Neural cell (in vitro differentiated cells): Measurements from ENCODE around the gene TMEM81. TPM values are rescaled to one million over a fixed set of nuclear protein-coding genes. Genes with fewer than 3 reads are reported as not detected.
A peak's percentile ranks its signal among the peaks of the same experiment; 100 is the strongest.

Source experiments
- H2AFZ ChIP-seq: fragments of 200-600, 300-800 bp; sonication (generic), shearing (Covaris generic); 2 replicates; pipeline ENCODE4 v1.6.0; 2014; ENCODE audit warnings: low read depth, mild to moderate bottlenecking, antibody characterized with exemption, low read length, moderate library complexity
- H3F3A ChIP-seq: fragments of 200-600 bp; shearing (Covaris generic); 2 replicates; pipeline ENCODE4 v1.6.1; 2016; ENCODE audit warnings: mild to moderate bottlenecking, moderate library complexity, mixed read lengths, antibody characterized with exemption, low read length; ENCODE audit not compliant: insufficient read depth, poor library complexity, severe bottlenecking
- H3K27ac ChIP-seq: fragments of 200-600, 300-800 bp; sonication (generic), shearing (Covaris generic); 2 replicates; pipeline ENCODE4 v1.5.1; 2014; ENCODE audit warnings: mild to moderate bottlenecking, low read length, moderate library complexity
- H3K27me3 ChIP-seq: fragments of 300-800, 200-600 bp; sonication (generic), shearing (Covaris generic); 2 replicates; pipeline ENCODE4 v1.6.0; 2014; ENCODE audit warnings: mild to moderate bottlenecking, low read depth, low read length, moderate library complexity; ENCODE audit not compliant: insufficient read depth
- H3K36me3 ChIP-seq: fragments of 300-800, 200-600 bp; sonication (generic), shearing (Covaris generic); 2 replicates; pipeline ENCODE4 v1.5.1; 2014; ENCODE audit warnings: mild to moderate bottlenecking, antibody characterized with exemption, low read length, moderate library complexity; ENCODE audit not compliant: insufficient read depth
- H3K4me2 ChIP-seq: fragments of 300-800, 200-600 bp; sonication (generic), shearing (Covaris generic); 2 replicates; pipeline ENCODE4 v1.6.0; 2014; ENCODE audit warnings: mild to moderate bottlenecking, low read length
- H3K4me3 ChIP-seq: fragments of 300-800, 200-600 bp; sonication (generic), shearing (Covaris generic); 2 replicates; pipeline ENCODE4 v1.5.1; 2014; ENCODE audit warnings: mild to moderate bottlenecking, low read length, moderate library complexity
- H3K79me2 ChIP-seq: fragments of 200-600 bp; shearing (Covaris generic); replicated peaks from 2 replicates; pipeline ENCODE4 v1.6.0; 2014; ENCODE audit warnings: mild to moderate bottlenecking, low read length, moderate library complexity; ENCODE audit not compliant: insufficient read depth
- H3K9ac ChIP-seq: fragments of 300-800, 200-600 bp; sonication (generic), shearing (Covaris generic); 2 replicates; pipeline ENCODE4 v1.6.1; 2016; ENCODE audit warnings: mild to moderate bottlenecking, low read length, mixed read lengths
- H3K9me2 ChIP-seq: fragments of 200-600 bp; shearing (Covaris generic); 2 replicates; pipeline ENCODE4 v1.6.1; 2016; ENCODE audit warnings: mild to moderate bottlenecking, low read length, mixed read lengths; ENCODE audit not compliant: insufficient read depth
- H3K9me3 ChIP-seq: fragments of 200-600, 300-800 bp; sonication (generic), shearing (Covaris generic); 2 replicates; pipeline ENCODE4 v1.6.1; 2016; ENCODE audit warnings: mild to moderate bottlenecking, mixed run types, low read length, moderate library complexity, mixed read lengths
- H4K20me1 ChIP-seq: fragments of 200-600 bp; shearing (Covaris generic); 2 replicates; pipeline ENCODE4 v1.6.1; 2016; ENCODE audit warnings: mild to moderate bottlenecking, mixed run types; ENCODE audit not compliant: insufficient read depth
- EP300 ChIP-seq: fragments of 450-650 bp; conservative IDR thresholded peaks from 2 replicates; pipeline ENCODE4 v1.6.1; 2014; ENCODE audit warnings: antibody characterized with exemption, mild to moderate bottlenecking, moderate library complexity; ENCODE audit not compliant: poor library complexity, severe bottlenecking
- EZH2 ChIP-seq: fragments of 200-600, 300-800 bp; shearing (Covaris generic), sonication (generic); IDR thresholded peaks from 2 replicates; pipeline ENCODE4 v1.6.1; 2014; ENCODE audit warnings: antibody characterized with exemption, low read length, borderline replicate concordance, mild to moderate bottlenecking; ENCODE audit not compliant: insufficient read depth, poor library complexity, severe bottlenecking
- MXI1 ChIP-seq: fragments of 450-650 bp; conservative IDR thresholded peaks from 2 replicates; pipeline ENCODE4 v1.6.1; 2014; ENCODE audit warnings: antibody characterized with exemption, mild to moderate bottlenecking; ENCODE audit not compliant: poor library complexity, severe bottlenecking
- POLR2AphosphoS5 ChIP-seq: IDR thresholded peaks from 2 replicates; pipeline ENCODE4 v1.6.1; 2012
- RAD21 ChIP-seq: fragments of 450-650 bp; conservative IDR thresholded peaks from 2 replicates; pipeline ENCODE4 v1.6.1; 2014; ENCODE audit warnings: antibody characterized with exemption, mild to moderate bottlenecking, moderate library complexity
- SMC3 ChIP-seq: fragments of 450-650 bp; conservative IDR thresholded peaks from 2 replicates; pipeline ENCODE4 v1.6.1; 2014; ENCODE audit warnings: antibody characterized with exemption, mild to moderate bottlenecking, moderate library complexity; ENCODE audit not compliant: poor library complexity
- TAF1 ChIP-seq: IDR thresholded peaks from 2 replicates; pipeline ENCODE4 v1.6.1; 2012; ENCODE audit warnings: low read depth
- polyA plus RNA-seq: library from polyadenylated mRNA; depleted of rRNA; stranded (reverse); fragments of >200 nt; gene quantifications from 2 replicates; pipeline ENCODE4 v1.2.3, GENCODE V29; 2014
- TF ChIP-seq, protein P1 (sequence below): fragments of 450-650 bp; IDR thresholded peaks from 2 replicates; pipeline ENCODE4 v1.5.1; 2014; ENCODE audit warnings: antibody characterized with exemption, mild to moderate bottlenecking, moderate library complexity; ENCODE audit not compliant: poor library complexity, severe bottlenecking
- TF ChIP-seq, protein P2 (sequence below): IDR thresholded peaks from 2 replicates; pipeline ENCODE4 v1.6.1; 2012; ENCODE audit warnings: borderline replicate concordance

The TMEM81 gene
- polyA plus RNA-seq, 1 donor from 2014 or later: 10.1 TPM

DNA sequence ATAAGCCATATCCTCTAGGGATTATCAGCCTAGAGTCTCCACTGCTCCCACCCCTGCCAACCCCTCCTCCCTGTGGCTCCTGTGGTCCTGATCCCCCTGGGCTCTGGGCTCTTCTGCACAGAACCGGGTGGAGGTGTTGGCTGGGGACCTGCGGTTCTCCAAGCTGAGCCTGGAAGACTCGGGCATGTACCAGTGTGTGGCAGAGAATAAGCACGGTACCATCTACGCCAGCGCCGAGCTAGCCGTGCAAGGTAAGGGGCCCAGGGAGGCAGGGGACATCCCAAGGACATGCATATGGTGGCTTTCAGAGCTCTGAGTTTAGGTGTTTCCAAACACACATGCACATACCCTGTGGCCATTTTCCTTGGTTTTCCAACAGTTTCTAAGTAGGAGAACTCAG, 21.9 kb downstream of the TMEM81 start:
- Histone ChIP-seq H3K9me3 (no peaks in the 10 kb centered on the region), H3K27me3 (no peaks in the 10 kb centered on the region), H3K9ac (peak overlapping the region; percentile 33), H2AFZ (no peak overlapping the region), H3F3A (no peaks in the 10 kb centered on the region), H3K79me2 (no peaks in the 10 kb centered on the region), H4K20me1 (no peaks in the 10 kb centered on the region), H3K4me2 (no peak overlapping the region), H3K4me3 (no peak overlapping the region), H3K27ac (no peak overlapping the region), H3K36me3 (no peaks in the 10 kb centered on the region), H3K9me2 (no peaks in the 10 kb centered on the region)
- TF ChIP-seq, protein P1, sequence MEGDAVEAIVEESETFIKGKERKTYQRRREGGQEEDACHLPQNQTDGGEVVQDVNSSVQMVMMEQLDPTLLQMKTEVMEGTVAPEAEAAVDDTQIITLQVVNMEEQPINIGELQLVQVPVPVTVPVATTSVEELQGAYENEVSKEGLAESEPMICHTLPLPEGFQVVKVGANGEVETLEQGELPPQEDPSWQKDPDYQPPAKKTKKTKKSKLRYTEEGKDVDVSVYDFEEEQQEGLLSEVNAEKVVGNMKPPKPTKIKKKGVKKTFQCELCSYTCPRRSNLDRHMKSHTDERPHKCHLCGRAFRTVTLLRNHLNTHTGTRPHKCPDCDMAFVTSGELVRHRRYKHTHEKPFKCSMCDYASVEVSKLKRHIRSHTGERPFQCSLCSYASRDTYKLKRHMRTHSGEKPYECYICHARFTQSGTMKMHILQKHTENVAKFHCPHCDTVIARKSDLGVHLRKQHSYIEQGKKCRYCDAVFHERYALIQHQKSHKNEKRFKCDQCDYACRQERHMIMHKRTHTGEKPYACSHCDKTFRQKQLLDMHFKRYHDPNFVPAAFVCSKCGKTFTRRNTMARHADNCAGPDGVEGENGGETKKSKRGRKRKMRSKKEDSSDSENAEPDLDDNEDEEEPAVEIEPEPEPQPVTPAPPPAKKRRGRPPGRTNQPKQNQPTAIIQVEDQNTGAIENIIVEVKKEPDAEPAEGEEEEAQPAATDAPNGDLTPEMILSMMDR: no peak
- no peak for TF ChIP-seq EP300
- TF ChIP-seq, protein P2, sequence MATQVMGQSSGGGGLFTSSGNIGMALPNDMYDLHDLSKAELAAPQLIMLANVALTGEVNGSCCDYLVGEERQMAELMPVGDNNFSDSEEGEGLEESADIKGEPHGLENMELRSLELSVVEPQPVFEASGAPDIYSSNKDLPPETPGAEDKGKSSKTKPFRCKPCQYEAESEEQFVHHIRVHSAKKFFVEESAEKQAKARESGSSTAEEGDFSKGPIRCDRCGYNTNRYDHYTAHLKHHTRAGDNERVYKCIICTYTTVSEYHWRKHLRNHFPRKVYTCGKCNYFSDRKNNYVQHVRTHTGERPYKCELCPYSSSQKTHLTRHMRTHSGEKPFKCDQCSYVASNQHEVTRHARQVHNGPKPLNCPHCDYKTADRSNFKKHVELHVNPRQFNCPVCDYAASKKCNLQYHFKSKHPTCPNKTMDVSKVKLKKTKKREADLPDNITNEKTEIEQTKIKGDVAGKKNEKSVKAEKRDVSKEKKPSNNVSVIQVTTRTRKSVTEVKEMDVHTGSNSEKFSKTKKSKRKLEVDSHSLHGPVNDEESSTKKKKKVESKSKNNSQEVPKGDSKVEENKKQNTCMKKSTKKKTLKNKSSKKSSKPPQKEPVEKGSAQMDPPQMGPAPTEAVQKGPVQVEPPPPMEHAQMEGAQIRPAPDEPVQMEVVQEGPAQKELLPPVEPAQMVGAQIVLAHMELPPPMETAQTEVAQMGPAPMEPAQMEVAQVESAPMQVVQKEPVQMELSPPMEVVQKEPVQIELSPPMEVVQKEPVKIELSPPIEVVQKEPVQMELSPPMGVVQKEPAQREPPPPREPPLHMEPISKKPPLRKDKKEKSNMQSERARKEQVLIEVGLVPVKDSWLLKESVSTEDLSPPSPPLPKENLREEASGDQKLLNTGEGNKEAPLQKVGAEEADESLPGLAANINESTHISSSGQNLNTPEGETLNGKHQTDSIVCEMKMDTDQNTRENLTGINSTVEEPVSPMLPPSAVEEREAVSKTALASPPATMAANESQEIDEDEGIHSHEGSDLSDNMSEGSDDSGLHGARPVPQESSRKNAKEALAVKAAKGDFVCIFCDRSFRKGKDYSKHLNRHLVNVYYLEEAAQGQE: no peak
- no peak for TF ChIP-seq SMC3
- no peak for TF ChIP-seq POLR2AphosphoS5
- no peak for TF ChIP-seq EZH2
- TF ChIP-seq TAF1: no peak
- TF ChIP-seq RAD21: no peak
- TF ChIP-seq MXI1: no peak

DNA sequence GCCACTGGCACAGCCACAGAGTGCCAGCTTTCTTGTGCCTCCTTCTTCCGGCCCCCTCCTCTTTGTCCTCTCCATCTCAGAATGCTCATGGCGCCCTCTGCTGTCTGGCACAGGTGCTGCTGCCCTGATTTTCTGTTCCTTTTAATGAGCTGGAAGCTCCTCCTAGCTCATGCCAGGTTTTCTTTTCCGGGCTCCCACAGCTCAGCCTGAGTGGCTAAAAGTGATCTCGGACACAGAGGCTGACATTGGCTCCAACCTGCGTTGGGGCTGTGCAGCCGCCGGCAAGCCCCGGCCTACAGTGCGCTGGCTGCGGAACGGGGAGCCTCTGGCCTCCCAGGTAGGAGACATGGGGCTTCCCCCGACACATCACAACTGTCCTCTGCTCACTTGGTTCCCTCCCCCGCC, 22.6 kb downstream of the TMEM81 start:
- H3K36me3 ChIP-seq: no peaks in the 10 kb centered on the region
- no peaks in the 10 kb centered on the region for H3K79me2 ChIP-seq
- no peaks in the 10 kb centered on the region for H4K20me1 ChIP-seq
- no peak overlapping the region for H3K27ac ChIP-seq
- no peaks in the 10 kb centered on the region for H3K9me3 ChIP-seq
- no peak overlapping the region for H3K4me3 ChIP-seq
- TF ChIP-seq RAD21 (peak; percentile 92), MXI1 (no peak), TAF1 (no peak), SMC3 (peak; percentile 99), POLR2AphosphoS5 (no peak), EZH2 (no peak), EP300 (no peak)
- TF ChIP-seq, protein P2: no peak
- TF ChIP-seq, protein P1: peak; percentile 96
- H3F3A ChIP-seq: no peaks in the 10 kb centered on the region
- peak overlapping the region; percentile 33 for H3K9ac ChIP-seq
- no peak overlapping the region for H2AFZ ChIP-seq
- H3K9me2 ChIP-seq: no peaks in the 10 kb centered on the region
- no peak overlapping the region for H3K4me2 ChIP-seq
- no peaks in the 10 kb centered on the region for H3K27me3 ChIP-seq
